IMR-90 (cell line): ENCODE data around the gene FBXL16. TPM values are rescaled to one million over a fixed set of nuclear protein-coding genes. Genes with fewer than 3 reads are reported as not detected.
A peak's percentile ranks its signal among the peaks of the same experiment; 100 is the strongest.

Source experiments
- ATAC-seq: fragments of 200-7000 bp; cut with Tn5 transposase; 2 replicates; pipeline ENCODE4 v1.9.1; 2020; ENCODE audit warnings: low read depth, mild to moderate bottlenecking, moderate library complexity
- BruUV-seq: library from RNA; stranded (reverse); fragments of 400-500 nt; replicated peaks from 2 replicates; lab custom pipeline; 2021; lab: Mats Ljungman, UMichigan
- CTCF ChIA-PET: fragments of 300-600 bp; formaldehyde crosslinking; extraction: SDS; loops from one replicate; lab custom pipeline; 2021; ENCODE audit warnings: antibody characterized with exemption; lab: Yijun Ruan, JAX
- POLR2A ChIA-PET: fragments of 300-600 bp; sonication (Branson Sonifier 250); formaldehyde crosslinking; loops from one replicate; lab custom pipeline; 2022; ENCODE audit warnings: antibody characterized with exemption; ENCODE audit not compliant: unreplicated experiment; lab: Charles Lee
- DNase-seq: peaks from one replicate; pipeline ENCODE4 v3.0.0; 2013
- H2AFZ ChIP-seq: replicated peaks from 2 replicates; pipeline ENCODE3; 2013; ENCODE audit warnings: low read length, mild to moderate bottlenecking; ENCODE audit not compliant: poor library complexity
- H2AK5ac ChIP-seq: 2 replicates; pipeline ENCODE4 v1.6.1; 2013; ENCODE audit warnings: low read depth, low read length, inconsistent platforms
- H2AK9ac ChIP-seq: replicated peaks from 2 replicates; pipeline ENCODE3; 2013; ENCODE audit warnings: mild to moderate bottlenecking, low read depth, low read length, moderate library complexity; ENCODE audit not compliant: poor library complexity
- H2BK120ac ChIP-seq: 2 replicates; pipeline ENCODE4 v1.6.1; 2013; ENCODE audit warnings: low read depth, low read length, inconsistent platforms
- H2BK15ac ChIP-seq: 3 replicates; pipeline ENCODE4 v1.6.1; 2013; ENCODE audit warnings: low read depth, low read length, inconsistent platforms
- H2BK20ac ChIP-seq: 2 replicates; pipeline ENCODE4 v1.6.1; 2013; ENCODE audit warnings: low read depth, mild to moderate bottlenecking, inconsistent platforms, low read length, moderate library complexity
- H2BK5ac ChIP-seq: 2 replicates; pipeline ENCODE4 v1.6.1; 2013; ENCODE audit warnings: mild to moderate bottlenecking, low read depth, low read length, inconsistent platforms; ENCODE audit not compliant: poor library complexity, severe bottlenecking
- H3K14ac ChIP-seq: replicated peaks from 2 replicates; pipeline ENCODE4 v1.6.1; 2013; ENCODE audit warnings: low read depth, low read length, inconsistent platforms
- H3K18ac ChIP-seq: 2 replicates; pipeline ENCODE4 v1.6.1; 2013; ENCODE audit warnings: low read depth, low read length, control low read depth
- H3K23ac ChIP-seq: 2 replicates; pipeline ENCODE4 v1.6.1; 2013; ENCODE audit warnings: low read depth, low read length, inconsistent platforms
- H3K27ac ChIP-seq: 2 replicates; pipeline ENCODE4 v1.5.1; 2013; ENCODE audit warnings: mild to moderate bottlenecking, control low read depth, low read length; ENCODE audit not compliant: insufficient read depth
- H3K27me3 ChIP-seq: 2 replicates; pipeline ENCODE4 v1.6.1; 2013; ENCODE audit warnings: low read length; ENCODE audit not compliant: control insufficient read depth, insufficient read depth
- H3K36me3 ChIP-seq: 2 replicates; pipeline ENCODE4 v1.6.1; 2013; ENCODE audit warnings: low read length, mixed read lengths; ENCODE audit not compliant: control insufficient read depth, insufficient read depth
- H3K4ac ChIP-seq: 2 replicates; pipeline ENCODE4 v1.6.1; 2013; ENCODE audit warnings: low read depth, low read length, inconsistent platforms
- H3K4me1 ChIP-seq: 2 replicates; pipeline ENCODE4 v1.6.1; 2013; ENCODE audit warnings: low read length, mixed read lengths; ENCODE audit not compliant: control insufficient read depth, insufficient read depth
- H3K4me2 ChIP-seq: 2 replicates; pipeline ENCODE4 v1.6.1; 2013; ENCODE audit warnings: low read depth, mild to moderate bottlenecking, control low read depth, low read length, moderate library complexity
- H3K4me3 ChIP-seq: 2 replicates; pipeline ENCODE4 v1.5.1; 2013; ENCODE audit warnings: low read depth, mild to moderate bottlenecking, control low read depth, low read length, moderate library complexity; ENCODE audit not compliant: insufficient read depth
- H3K56ac ChIP-seq: 2 replicates; pipeline ENCODE4 v1.6.1; 2013; ENCODE audit warnings: low read length, inconsistent platforms; ENCODE audit not compliant: insufficient read depth; ENCODE audit errors: extremely low read depth
- H3K79me1 ChIP-seq, 2 experiments: 2 replicates each; pipeline ENCODE4 v1.6.1; 2013; ENCODE audit warnings: low read length in 2 of 2, inconsistent platforms in 1 of 2, low read depth in 1 of 2
- H3K9ac ChIP-seq: 2 replicates; pipeline ENCODE4 v1.6.1; 2013; ENCODE audit warnings: low read depth, low read length, control low read depth
- H3K9me1 ChIP-seq: 2 replicates; pipeline ENCODE4 v1.6.1; 2013; ENCODE audit warnings: low read length, inconsistent platforms; ENCODE audit not compliant: insufficient read depth
- H3K9me3 ChIP-seq: 2 replicates; pipeline ENCODE4 v1.6.1; 2013; ENCODE audit warnings: low read length; ENCODE audit not compliant: control insufficient read depth, insufficient read depth
- H4K20me1 ChIP-seq: 2 replicates; pipeline ENCODE4 v1.6.1; 2013; ENCODE audit warnings: low read length, inconsistent platforms; ENCODE audit not compliant: insufficient read depth
- H4K5ac ChIP-seq: 2 replicates; pipeline ENCODE4 v1.6.1; 2013; ENCODE audit warnings: mild to moderate bottlenecking, low read depth, low read length, control low read depth
- H4K8ac ChIP-seq, 2 experiments: 2 replicates each; pipeline ENCODE4 v1.6.1; 2013; ENCODE audit warnings: low read depth in 2 of 2, low read length in 2 of 2, control low read depth in 1 of 2, inconsistent platforms in 1 of 2
- H4K91ac ChIP-seq: 2 replicates; pipeline ENCODE4 v1.6.1; 2013; ENCODE audit warnings: low read depth, low read length, inconsistent platforms; ENCODE audit not compliant: insufficient read depth
- CEBPB ChIP-seq: IDR thresholded peaks from 2 replicates; pipeline ENCODE4 v1.6.1; 2012; ENCODE audit warnings: low read depth, low read length, improper control_type of control experiment
- CHD1 ChIP-seq: IDR thresholded peaks from 2 replicates; pipeline ENCODE4 v1.6.1; 2012; ENCODE audit warnings: low read depth, low read length, improper control_type of control experiment
- FOS ChIP-seq: fragments of 150-350 bp; IDR thresholded peaks from 2 replicates; pipeline ENCODE4 v1.6.1; 2016; ENCODE audit warnings: low read depth, low read length
- MAFK ChIP-seq: IDR thresholded peaks from 2 replicates; pipeline ENCODE4 v1.6.1; 2012; ENCODE audit warnings: low read depth, low read length, improper control_type of control experiment
- MAZ ChIP-seq: IDR thresholded peaks from 2 replicates; pipeline ENCODE4 v1.6.1; 2012; ENCODE audit warnings: low read depth, mild to moderate bottlenecking, low read length, improper control_type of control experiment, moderate library complexity, borderline replicate concordance
- NFE2L2 ChIP-seq: fragments of 150-350 bp; IDR thresholded peaks from 2 replicates; pipeline ENCODE4 v1.6.1; 2016; ENCODE audit warnings: low read depth, mild to moderate bottlenecking, low read length
- POLR2A ChIP-seq: IDR thresholded peaks from 2 replicates; pipeline ENCODE4 v1.6.1; 2012; ENCODE audit warnings: mild to moderate bottlenecking, low read depth, low read length
- RAD21 ChIP-seq: IDR thresholded peaks from 2 replicates; pipeline ENCODE4 v1.6.1; 2012; ENCODE audit warnings: low read length, improper control_type of control experiment
- RCOR1 ChIP-seq: IDR thresholded peaks from 2 replicates; pipeline ENCODE4 v1.6.1; 2012; ENCODE audit warnings: mild to moderate bottlenecking, low read length, improper control_type of control experiment; ENCODE audit not compliant: insufficient replicate concordance
- RFX5 ChIP-seq: IDR thresholded peaks from 2 replicates; pipeline ENCODE4 v1.8.0; 2012; ENCODE audit warnings: low read depth, mild to moderate bottlenecking, low read length, moderate library complexity
- SMC3 ChIP-seq: fragments of 150-350 bp; IDR thresholded peaks from 2 replicates; pipeline ENCODE4 v1.6.1; 2016; ENCODE audit warnings: low read depth, mild to moderate bottlenecking, antibody characterized with exemption, low read length, moderate library complexity
- WGBS, 2 experiments: methylation state at CpG; one replicate each; pipeline versions ENCODE4 v1.1.5 to v1.1.7; 2013; ENCODE audit warnings: missing lambda C conversion rate in 2 of 2; ENCODE audit not compliant: insufficient read length in 1 of 2; ENCODE audit errors: extremely low coverage in 2 of 2; 5-methylcytosine and 5-hydroxymethylcytosine counted together
- dilution Hi-C: fragments of 300-500 bp; cut with HindIII; formaldehyde crosslinking; loops from one replicate; pipeline ENCODE4 v1.14.3; 2018; ENCODE audit warnings: low sequenced_read_pairs; ENCODE audit not compliant: unreplicated experiment
- in situ Hi-C: fragments of 300-500 bp; cut with MboI; formaldehyde crosslinking; loops from 3 replicates; pipeline ENCODE4 v1.14.3; 2019; ENCODE audit warnings: low sequenced_read_pairs, inconsistent platforms, mixed read lengths
- intact Hi-C: fragments of 100-400 bp; cut with micrococcal nuclease; formaldehyde crosslinking; loops from 2 replicates; pipeline ENCODE4 v1.10.0; 2022
- polyA plus RNA-seq, 3 experiments: library from polyadenylated mRNA; depleted of rRNA; stranded (reverse); fragments of >200 nt; gene quantifications; 2 replicates each; pipeline ENCODE4 v1.2.3, GENCODE V29; 2012; ENCODE audit warnings: low replicate concordance in 1 of 3
- total RNA-seq: library from RNA; depleted of rRNA; stranded (reverse); fragments of >200 nt; gene quantifications from 2 replicates; pipeline ENCODE4 v1.2.3, GENCODE V29; 2012
- TF ChIP-seq, protein P1 (sequence below): fragments of 150-350 bp; IDR thresholded peaks from 2 replicates; pipeline ENCODE4 v1.6.1; 2016; ENCODE audit warnings: low read depth, mild to moderate bottlenecking, low read length, moderate library complexity, borderline replicate concordance

The FBXL16 gene
- total and polyA plus RNA-seq, 2 of the 4 experiments (the other 2 are of a cell fraction), result 0.18 to 2.2 TPM

DNA sequence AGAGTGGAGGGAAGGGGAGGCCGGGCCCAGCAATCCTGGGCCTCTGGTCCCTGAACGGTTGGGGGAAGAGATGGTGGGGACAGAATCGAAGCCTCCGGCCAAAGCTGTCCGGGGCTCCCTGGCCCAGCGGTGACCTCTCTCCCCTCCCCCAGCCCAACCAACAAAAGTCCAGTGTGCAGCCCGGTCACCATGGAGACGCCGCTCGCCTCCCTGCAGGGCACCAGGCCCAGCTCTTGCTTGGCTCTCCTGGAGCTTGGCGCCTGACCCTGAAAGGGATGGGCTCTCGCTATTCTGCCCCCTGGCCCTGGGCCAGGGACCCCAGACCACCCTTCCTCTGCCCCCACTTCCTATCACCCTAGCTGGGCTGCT is 10.6 kb upstream of the FBXL16 start:
- H3K27me3 ChIP-seq, result no peaks in the 10 kb centered on the region
- H2BK15ac ChIP-seq, result no peak overlapping the region
- ATAC-seq (no peak), DNase-seq (no peak)
- no TSS peak for BruUV-seq
- peaks cover 15% of the 10 kb centered on the region for H3K4me1 ChIP-seq
- 31% methylated on average over 4 of the region's 12 CpGs; no CpG with 5 or more reads in 1 of the 2 experiments for WGBS, 2 experiments
- H3K9me3 ChIP-seq, result no peaks in the 10 kb centered on the region
- peak overlapping the region; percentile 94 for H2AK9ac ChIP-seq
- no peak overlapping the region for H3K18ac ChIP-seq
- dilution Hi-C loops (no loop called here), intact Hi-C loops (no loop called here), in situ Hi-C loops (loop anchor here (25.0 kb wide), 1 partner anchor 346 kb away; the partner anchor contains the start of gene SSTR5)
- H4K5ac ChIP-seq, result no peak overlapping the region
- no peak overlapping the region for H3K56ac ChIP-seq
- H2AK5ac ChIP-seq, result no peak overlapping the region
- 0 out of 2 replicates have a peak overlapping the region, but pooled peaks have one; percentile 52 for H3K4ac ChIP-seq
- peak overlapping the region; percentile 70; the same call in 1 of the 2 replicates for H3K4me3 ChIP-seq
- peak overlapping the region; percentile 51; the same call in 1 of the 2 replicates for H3K9ac ChIP-seq
- H2AFZ ChIP-seq, result peak overlapping the region; percentile 77
- TF ChIP-seq, protein P1, sequence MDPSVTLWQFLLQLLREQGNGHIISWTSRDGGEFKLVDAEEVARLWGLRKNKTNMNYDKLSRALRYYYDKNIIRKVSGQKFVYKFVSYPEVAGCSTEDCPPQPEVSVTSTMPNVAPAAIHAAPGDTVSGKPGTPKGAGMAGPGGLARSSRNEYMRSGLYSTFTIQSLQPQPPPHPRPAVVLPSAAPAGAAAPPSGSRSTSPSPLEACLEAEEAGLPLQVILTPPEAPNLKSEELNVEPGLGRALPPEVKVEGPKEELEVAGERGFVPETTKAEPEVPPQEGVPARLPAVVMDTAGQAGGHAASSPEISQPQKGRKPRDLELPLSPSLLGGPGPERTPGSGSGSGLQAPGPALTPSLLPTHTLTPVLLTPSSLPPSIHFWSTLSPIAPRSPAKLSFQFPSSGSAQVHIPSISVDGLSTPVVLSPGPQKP, result no peak
- TF ChIP-seq MAFK, result no peak
- TF ChIP-seq NFE2L2, result no peak
- no peak for TF ChIP-seq CEBPB
- TF ChIP-seq RAD21, result no peak
- no peak for TF ChIP-seq FOS
- no peak for TF ChIP-seq CHD1
- no peak for TF ChIP-seq MAZ
- no peak for TF ChIP-seq RFX5
- TF ChIP-seq SMC3, result no peak
- TF ChIP-seq POLR2A, result no peak
- TF ChIP-seq RCOR1, result no peak
- no peaks in the 10 kb centered on the region for H3K36me3 ChIP-seq
- no peak overlapping the region for H2BK5ac ChIP-seq
- H4K91ac ChIP-seq, result no peak overlapping the region
- POLR2A ChIA-PET, result no interaction called here
- H3K9me1 ChIP-seq, result no peaks in the 10 kb centered on the region
- H3K14ac ChIP-seq, result no peak overlapping the region
- H3K27ac ChIP-seq, result no peak overlapping the region
- no peak overlapping the region for H2BK120ac ChIP-seq
- peak overlapping the region; percentile 90 for H3K4me2 ChIP-seq
- peak overlapping the region in 1 of 2 experiments; percentile 68; a peak in 1 of 4 replicates for H4K8ac ChIP-seq
- peaks cover 7% of the 10 kb centered on the region for H4K20me1 ChIP-seq
- no peak overlapping the region for H2BK20ac ChIP-seq
- H3K79me1 ChIP-seq, result peaks cover 13 to 23% of the 10 kb centered on the region in 2 experiments
- peak overlapping the region; percentile 31; the same call in 1 of the 2 replicates for H3K23ac ChIP-seq
- CTCF ChIA-PET, result no interaction called here
